Smooth muscle cell of trachea (primary cell): ENCODE results near the gene DUSP21. TPM values are rescaled to one million over a fixed set of nuclear protein-coding genes. Genes with fewer than 3 reads are reported as not detected.

ENCODE experiments used
- total RNA-seq: library from RNA; depleted of rRNA; stranded (reverse); fragments of >200 nt; gene quantifications from 2 replicates; pipeline ENCODE4 v1.2.1, GENCODE V29; 2014

DUSP21 gene
- total RNA-seq = not detected in 2 replicates

DNA sequence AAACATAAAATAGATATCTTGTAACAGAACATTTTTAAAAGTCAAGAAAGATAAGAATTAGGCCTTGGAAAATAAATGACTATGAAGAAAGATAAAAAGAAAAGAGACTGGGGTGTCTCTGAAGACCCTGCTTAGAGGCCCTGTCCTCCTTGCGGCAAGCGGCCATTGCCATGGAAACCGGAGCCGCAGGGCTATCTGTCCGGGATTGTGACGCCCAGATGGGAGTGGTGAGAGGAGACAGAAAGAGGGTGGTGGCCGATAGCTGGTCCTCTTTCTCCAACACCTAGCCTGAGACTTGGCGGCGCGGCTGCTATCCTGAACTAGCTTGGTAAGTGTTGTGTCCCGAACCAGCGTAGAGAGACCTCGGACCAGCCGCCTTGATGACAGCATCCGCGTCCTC, at the start of gene DUSP21:
Gene DUSP21, plus strand, starts transcription at position 269 of the 400 bp plus-strand sequence. Its CDS starts 112 bp downstream, at position 381.

DNA sequence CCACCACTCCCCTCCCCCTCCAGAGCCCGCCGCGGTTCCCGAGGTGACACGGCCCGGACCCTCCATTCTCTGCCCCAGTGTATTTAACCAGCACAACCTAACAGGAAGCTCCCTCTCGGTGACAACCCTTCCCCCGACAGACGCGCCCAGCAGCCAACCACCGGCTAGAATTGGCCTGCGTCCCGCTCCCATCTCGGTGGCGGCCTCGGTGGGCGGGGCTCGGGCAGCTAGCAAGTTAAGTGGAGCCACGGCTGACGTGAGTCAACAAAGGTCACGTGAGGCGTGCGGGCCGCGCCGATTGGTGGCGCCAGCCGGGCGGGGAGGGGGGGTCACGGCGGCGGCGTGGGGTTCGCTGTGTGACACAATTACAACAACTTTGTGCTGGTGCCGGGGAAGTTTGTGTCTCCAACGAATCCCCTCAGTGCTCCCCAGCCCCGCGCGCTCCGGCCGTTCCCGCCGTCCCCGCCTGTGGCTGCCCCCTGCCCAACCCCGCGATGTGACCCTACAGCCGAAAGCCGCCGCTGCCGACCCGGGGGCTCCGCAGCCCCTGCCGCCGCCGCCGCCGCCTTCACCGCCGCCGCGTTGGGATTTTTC, 29.1 kb downstream of the DUSP21 start, which contains the start of gene KDM6A:
Gene KDM6A, plus strand, starts transcription at position 368 of the 594 bp plus-strand sequence. CDS start 364 bp downstream, outside the sequence.

Other genes with a start within 250 kb of the DUSP21 start
- 16.3 and 16.4 TPM in 2 replicates for gene KDM6A, start 29.2 kb downstream of the DUSP21 start, total RNA-seq